K562 (cell line): ENCODE measurements around the gene TBCCD1.
"Not testable (repeated sequence)": the region's sequence is repeated elsewhere in the genome, so short reads cannot be mapped to it uniquely, and the experiment has no call there.

ENCODE experiments used
- CHD4 ChIP-seq: fragments of 200-600 bp; sonication (generic); IDR thresholded peaks from 3 replicates; pipeline ENCODE4 v1.6.1; 2012; ENCODE audit warnings: low read depth, mild to moderate bottlenecking, mixed read lengths, low read length, inconsistent platforms; ENCODE audit not compliant: insufficient read depth, insufficient replicate concordance, poor library complexity, severe bottlenecking
- EP300 ChIP-seq: IDR thresholded peaks from 2 replicates; pipeline ENCODE4 v1.6.1; 2012; ENCODE audit warnings: low read length, improper control_type of control experiment
- MAZ ChIP-seq, 2 experiments: fragments of 450-650 bp in 1 of 2; sonication (generic) in 1 of 2; formaldehyde crosslinking; IDR thresholded peaks in 1 of 2; conservative IDR thresholded peaks in 1 of 2; 2 replicates each; pipeline versions ENCODE4 v1.4.0 to v1.5.0; 2020; ENCODE audit warnings: mild to moderate bottlenecking in 1 of 2, missing genetic modification reagents in 1 of 2
- NR1H2 ChIP-seq: sonication (generic); formaldehyde crosslinking; IDR thresholded peaks from 2 replicates; pipeline ENCODE4 v1.4.0; 2020; ENCODE audit warnings: mild to moderate bottlenecking, missing genetic modification reagents
- POLR2A ChIP-seq: fragments of 450-650 bp; conservative IDR thresholded peaks from 2 replicates; pipeline ENCODE4 v1.6.1; 2016
- SRSF3 ChIP-seq: fragments of 200-400 bp; formaldehyde crosslinking; IDR thresholded peaks from 2 replicates; pipeline ENCODE4 v1.6.1; 2016; ENCODE audit warnings: mild to moderate bottlenecking, low read length, moderate library complexity; ENCODE audit not compliant: insufficient read depth
- STAT6 ChIP-seq: sonication (generic); formaldehyde crosslinking; IDR thresholded peaks from 2 replicates; pipeline ENCODE4 v1.8.1; 2023; ENCODE audit warnings: mild to moderate bottlenecking, missing genetic modification reagents
- TCF7 ChIP-seq: sonication (generic); IDR thresholded peaks from 2 replicates; pipeline ENCODE4 v1.6.1; 2016; ENCODE audit warnings: antibody characterized with exemption, borderline replicate concordance
- THRA ChIP-seq: fragments of 450-650 bp; IDR thresholded peaks from 2 replicates; pipeline ENCODE4 v1.6.1; 2017; ENCODE audit warnings: mild to moderate bottlenecking, moderate library complexity
- YBX1 ChIP-seq: fragments of 450-650 bp; IDR thresholded peaks from 2 replicates; pipeline ENCODE4 v1.7.1; 2016; ENCODE audit warnings: mild to moderate bottlenecking
- ZNF57 ChIP-seq: fragments of 450-650 bp; formaldehyde crosslinking; IDR thresholded peaks from 2 replicates; pipeline ENCODE4 v1.4.0; 2020; ENCODE audit warnings: mild to moderate bottlenecking, moderate library complexity
- TF ChIP-seq, protein P1 (sequence below), 3 experiments: IDR thresholded peaks in 2 of 3; conservative IDR thresholded peaks in 1 of 3; 2 replicates each; pipeline ENCODE4 v1.5.1; 2011 to 2012; ENCODE audit warnings: low read length in 3 of 3, mild to moderate bottlenecking in 3 of 3, control low read depth in 2 of 3, improper control_type of control experiment in 1 of 3, inconsistent platforms in 1 of 3, low read depth in 1 of 3, mixed read lengths in 1 of 3, moderate library complexity in 1 of 3; ENCODE audit not compliant: insufficient read depth in 2 of 3
- TF ChIP-seq, protein P2 (sequence below): conservative IDR thresholded peaks from 2 replicates; pipeline ENCODE4 v1.6.1; 2011; ENCODE audit warnings: low read depth, mild to moderate bottlenecking, low read length; ENCODE audit not compliant: control insufficient read depth

GRCh38 chr3:186569361-186569760, 2.2 kb upstream of the TBCCD1 start:
- TF ChIP-seq POLR2A; EP300; YBX1; CHD4; SRSF3; STAT6 (CRISPR knock-in tag); ZNF57; TCF7; MAZ (CRISPR knock-in tag; conservative IDR thresholded peaks at IDR 0.05 in 1 of 2, IDR thresholded peaks at IDR 0.05 in 1 of 2); NR1H2 (CRISPR knock-in tag): not testable (repeated sequence)
- TF ChIP-seq, protein P1, sequence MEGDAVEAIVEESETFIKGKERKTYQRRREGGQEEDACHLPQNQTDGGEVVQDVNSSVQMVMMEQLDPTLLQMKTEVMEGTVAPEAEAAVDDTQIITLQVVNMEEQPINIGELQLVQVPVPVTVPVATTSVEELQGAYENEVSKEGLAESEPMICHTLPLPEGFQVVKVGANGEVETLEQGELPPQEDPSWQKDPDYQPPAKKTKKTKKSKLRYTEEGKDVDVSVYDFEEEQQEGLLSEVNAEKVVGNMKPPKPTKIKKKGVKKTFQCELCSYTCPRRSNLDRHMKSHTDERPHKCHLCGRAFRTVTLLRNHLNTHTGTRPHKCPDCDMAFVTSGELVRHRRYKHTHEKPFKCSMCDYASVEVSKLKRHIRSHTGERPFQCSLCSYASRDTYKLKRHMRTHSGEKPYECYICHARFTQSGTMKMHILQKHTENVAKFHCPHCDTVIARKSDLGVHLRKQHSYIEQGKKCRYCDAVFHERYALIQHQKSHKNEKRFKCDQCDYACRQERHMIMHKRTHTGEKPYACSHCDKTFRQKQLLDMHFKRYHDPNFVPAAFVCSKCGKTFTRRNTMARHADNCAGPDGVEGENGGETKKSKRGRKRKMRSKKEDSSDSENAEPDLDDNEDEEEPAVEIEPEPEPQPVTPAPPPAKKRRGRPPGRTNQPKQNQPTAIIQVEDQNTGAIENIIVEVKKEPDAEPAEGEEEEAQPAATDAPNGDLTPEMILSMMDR (IDR thresholded peaks at IDR 0.05 in 2 of 3, conservative IDR thresholded peaks at IDR 0.05 in 1 of 3; ENCODE audit: insufficient read depth in 2 of 3, low read depth in 1 of 3, low read length in 3 of 3), result not testable (repeated sequence)
- TF ChIP-seq, protein P2, sequence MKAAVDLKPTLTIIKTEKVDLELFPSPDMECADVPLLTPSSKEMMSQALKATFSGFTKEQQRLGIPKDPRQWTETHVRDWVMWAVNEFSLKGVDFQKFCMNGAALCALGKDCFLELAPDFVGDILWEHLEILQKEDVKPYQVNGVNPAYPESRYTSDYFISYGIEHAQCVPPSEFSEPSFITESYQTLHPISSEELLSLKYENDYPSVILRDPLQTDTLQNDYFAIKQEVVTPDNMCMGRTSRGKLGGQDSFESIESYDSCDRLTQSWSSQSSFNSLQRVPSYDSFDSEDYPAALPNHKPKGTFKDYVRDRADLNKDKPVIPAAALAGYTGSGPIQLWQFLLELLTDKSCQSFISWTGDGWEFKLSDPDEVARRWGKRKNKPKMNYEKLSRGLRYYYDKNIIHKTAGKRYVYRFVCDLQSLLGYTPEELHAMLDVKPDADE, result not testable (repeated sequence)
- 0 out of 2 replicates have a peak, but pooled peaks have one; percentile 42 for TF ChIP-seq THRA
